D721Med (cell line): Measurements from ENCODE around the gene GPR3.

Experiments
- DNase-seq: peaks from one replicate; pipeline ENCODE4 v3.0.0; 2011; ENCODE audit warnings: low spot score; ENCODE audit not compliant: insufficient read length
- FAIRE-seq: peaks from 2 replicates; lab custom pipeline; 2011; peaks lifted over from hg19 to GRCh38; lab: Jason Lieb, UNC
- CTCF ChIP-seq: IDR thresholded peaks from 2 replicates; pipeline ENCODE4 v1.5.1; 2012; ENCODE audit warnings: mild to moderate bottlenecking, control low read depth; ENCODE audit not compliant: insufficient read depth; ENCODE audit errors: missing control alignments

GPR3 gene

DNA sequence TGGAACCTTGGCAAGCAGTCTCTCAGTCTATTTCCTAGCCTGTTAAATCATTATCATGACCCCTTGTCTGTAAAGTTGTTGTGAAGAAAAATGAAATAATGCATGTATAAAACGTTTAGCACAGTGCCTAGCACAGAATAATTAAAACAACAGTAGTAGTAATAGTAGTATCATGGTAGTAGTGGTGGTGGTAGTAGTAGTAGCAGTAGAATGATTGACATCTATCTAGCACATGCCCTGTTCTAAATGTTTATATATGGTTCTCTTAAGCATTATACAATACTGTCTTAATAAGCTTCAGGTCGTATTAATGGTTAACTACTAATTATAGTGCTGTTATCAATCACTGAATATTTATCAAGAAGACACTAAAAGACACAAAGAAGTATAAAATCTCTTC lies 46.7 kb downstream of the GPR3 start:
- TF ChIP-seq CTCF = no peak
- DNase-seq (no peak), FAIRE-seq (no peak)

- DNase-seq (no peak), FAIRE-seq (no peak)
- no peak for TF ChIP-seq CTCF
These were observed 52.2 kb downstream of the GPR3 start for GRCh38 chr1:27444632-27445031.
